GM12875 (cell line): ENCODE measurements around the gene CCSER2.
"Not testable (repeated sequence)": the region's sequence is repeated elsewhere in the genome, so short reads cannot be mapped to it uniquely, and the experiment has no call there.

Experiments used
- H3K4me3 ChIP-seq: one replicate; pipeline ENCODE4 v1.5.1; 2011; ENCODE audit warnings: low read depth, low read length, control low read depth
- TF ChIP-seq, protein P1 (sequence below): IDR thresholded peaks from 2 replicates; pipeline ENCODE4 v1.5.1; 2011; ENCODE audit warnings: low read depth, mild to moderate bottlenecking, control low read depth, inconsistent platforms, low read length, moderate library complexity, borderline replicate concordance; ENCODE audit not compliant: insufficient read depth

The CCSER2 gene, protein sequence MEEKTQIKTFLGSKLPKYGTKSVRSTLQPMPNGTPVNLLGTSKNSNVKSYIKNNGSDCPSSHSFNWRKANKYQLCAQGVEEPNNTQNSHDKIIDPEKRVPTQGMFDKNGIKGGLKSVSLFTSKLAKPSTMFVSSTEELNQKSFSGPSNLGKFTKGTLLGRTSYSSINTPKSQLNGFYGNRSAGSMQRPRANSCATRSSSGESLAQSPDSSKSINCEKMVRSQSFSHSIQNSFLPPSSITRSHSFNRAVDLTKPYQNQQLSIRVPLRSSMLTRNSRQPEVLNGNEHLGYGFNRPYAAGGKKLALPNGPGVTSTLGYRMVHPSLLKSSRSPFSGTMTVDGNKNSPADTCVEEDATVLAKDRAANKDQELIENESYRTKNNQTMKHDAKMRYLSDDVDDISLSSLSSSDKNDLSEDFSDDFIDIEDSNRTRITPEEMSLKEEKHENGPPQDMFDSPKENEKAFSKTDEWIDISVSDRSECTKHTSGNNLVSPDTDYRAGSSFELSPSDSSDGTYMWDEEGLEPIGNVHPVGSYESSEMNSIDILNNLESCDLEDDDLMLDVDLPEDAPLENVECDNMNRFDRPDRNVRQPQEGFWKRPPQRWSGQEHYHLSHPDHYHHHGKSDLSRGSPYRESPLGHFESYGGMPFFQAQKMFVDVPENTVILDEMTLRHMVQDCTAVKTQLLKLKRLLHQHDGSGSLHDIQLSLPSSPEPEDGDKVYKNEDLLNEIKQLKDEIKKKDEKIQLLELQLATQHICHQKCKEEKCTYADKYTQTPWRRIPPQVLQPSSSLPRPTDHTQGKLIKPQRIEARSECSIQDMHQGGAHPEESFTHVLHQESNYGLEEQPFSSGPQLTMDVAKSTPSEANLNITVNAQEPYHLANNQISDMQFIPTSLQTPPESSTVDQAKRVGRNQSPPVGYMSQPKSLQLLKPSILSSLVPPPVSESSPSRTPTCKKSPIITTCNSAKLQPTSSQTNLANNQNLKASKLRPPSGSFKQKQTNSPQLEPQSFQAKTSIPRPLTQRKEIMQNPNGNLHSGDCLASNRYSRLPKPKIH

DNA sequence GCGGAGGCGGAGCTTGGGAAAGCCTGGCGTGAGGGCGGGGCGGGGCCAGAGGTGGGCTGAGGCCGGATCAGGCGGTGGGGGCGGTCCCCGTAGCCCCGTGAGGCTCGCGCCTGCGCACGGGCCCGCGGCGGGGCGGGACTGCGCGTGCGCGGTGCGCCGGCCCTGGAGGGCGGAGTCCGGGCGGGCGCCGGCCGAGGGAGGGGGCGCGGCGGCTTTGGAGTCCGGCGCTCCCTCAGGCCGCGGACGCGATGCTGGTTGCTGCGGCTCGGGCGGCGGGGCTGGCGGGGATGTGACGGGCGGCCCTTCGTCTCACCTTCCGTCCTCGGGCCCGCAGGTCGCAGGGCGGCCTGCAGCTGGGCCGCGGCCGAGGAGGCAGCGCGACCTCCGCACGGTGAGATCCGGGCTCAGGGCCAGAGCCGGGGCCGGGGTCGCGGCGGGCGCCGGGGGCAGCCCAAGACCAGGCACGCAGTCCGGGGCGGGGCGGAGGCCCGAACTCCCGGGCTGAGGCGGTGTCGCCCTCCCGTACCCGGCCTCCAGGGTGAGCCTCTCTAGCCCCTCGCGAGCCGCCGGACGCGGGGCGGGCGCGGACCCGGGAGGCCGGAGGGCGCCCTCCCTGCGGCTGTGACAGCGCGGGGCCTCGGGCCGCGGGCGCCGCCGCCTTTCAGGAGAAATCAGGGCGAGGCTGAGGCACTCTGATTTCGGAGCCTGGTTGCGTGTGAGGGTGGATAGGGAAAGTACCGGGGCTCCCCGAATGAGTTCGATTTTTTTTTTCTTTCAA, at the start of gene CCSER2:
Gene CCSER2, plus strand, starts transcription at position 172 of the 778 bp plus-strand sequence. CDS start 42,464 bp downstream, outside the sequence.
- TF ChIP-seq, protein P1, sequence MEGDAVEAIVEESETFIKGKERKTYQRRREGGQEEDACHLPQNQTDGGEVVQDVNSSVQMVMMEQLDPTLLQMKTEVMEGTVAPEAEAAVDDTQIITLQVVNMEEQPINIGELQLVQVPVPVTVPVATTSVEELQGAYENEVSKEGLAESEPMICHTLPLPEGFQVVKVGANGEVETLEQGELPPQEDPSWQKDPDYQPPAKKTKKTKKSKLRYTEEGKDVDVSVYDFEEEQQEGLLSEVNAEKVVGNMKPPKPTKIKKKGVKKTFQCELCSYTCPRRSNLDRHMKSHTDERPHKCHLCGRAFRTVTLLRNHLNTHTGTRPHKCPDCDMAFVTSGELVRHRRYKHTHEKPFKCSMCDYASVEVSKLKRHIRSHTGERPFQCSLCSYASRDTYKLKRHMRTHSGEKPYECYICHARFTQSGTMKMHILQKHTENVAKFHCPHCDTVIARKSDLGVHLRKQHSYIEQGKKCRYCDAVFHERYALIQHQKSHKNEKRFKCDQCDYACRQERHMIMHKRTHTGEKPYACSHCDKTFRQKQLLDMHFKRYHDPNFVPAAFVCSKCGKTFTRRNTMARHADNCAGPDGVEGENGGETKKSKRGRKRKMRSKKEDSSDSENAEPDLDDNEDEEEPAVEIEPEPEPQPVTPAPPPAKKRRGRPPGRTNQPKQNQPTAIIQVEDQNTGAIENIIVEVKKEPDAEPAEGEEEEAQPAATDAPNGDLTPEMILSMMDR, result no peak
- peak within 1 kb of the TSS; percentile 75 for H3K4me3 ChIP-seq

DNA sequence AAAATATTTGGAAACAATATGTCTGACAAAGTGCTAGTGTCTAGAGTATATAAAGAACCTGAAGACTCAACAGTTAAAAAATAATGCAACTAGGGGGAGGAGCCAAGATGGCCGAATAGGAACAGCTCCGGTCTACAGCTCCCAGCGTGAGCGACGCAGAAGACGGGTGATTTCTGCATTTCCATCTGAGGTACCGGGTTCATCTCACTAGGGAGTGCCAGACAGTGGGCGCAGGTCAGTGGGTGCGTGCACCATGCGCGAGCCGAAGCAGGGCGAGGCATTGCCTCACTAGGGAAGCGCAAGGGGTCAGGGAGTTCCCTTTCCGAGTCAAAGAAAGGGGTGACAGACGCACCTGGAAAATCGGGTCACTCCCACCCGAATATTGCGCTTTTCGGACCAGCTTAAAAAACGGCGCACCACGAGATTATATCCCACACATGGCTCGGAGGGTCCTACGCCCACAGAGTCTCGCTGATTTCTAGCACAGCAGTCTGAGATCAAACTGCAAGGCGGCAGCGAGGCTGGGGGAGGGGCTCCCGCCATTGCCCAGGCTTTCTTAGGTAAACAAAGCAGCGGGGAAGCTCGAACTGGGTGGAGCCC, 48.4 kb upstream of the CCSER2 start:
- not testable (repeated sequence) for H3K4me3 ChIP-seq

DNA sequence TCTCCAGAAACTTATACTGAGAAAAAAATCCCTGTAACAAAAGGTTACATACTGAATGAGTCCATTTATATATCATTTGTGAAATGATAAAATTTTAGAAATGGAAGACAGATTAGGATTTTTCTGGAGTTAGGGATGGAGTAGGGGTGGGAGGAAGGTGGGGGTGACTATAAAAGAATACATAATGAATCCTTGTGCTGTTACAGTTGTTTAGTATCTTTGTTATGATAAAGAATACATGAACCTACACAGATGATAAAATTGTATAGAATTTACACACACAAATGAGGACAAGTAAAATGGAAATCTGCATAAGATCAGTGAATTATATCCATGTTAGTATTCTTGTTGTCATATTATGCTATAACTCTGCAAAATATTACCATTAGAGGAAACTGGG, 41.7 kb upstream of the CCSER2 start:
- no peak overlapping the region for H3K4me3 ChIP-seq
- TF ChIP-seq, protein P1, result no peak

DNA sequence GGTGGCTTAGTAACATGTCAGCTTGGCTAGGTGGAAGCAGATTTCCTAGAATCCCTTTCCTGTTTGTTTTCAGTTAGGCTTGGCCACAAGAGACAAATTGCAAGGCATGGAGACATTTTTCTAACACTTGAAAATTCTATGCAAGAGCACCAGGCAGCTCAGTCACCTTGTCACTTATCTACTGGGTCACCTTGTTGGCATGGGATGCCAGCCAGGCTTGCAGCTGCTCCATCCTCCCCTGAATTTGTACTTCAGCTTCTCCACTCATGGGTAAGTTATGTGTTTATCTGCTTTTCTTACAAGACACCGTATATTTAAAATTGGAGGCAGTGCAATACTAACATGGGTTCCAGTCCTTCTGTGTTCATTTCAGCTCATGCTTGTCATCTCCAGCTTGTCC, 40.2 kb upstream of the CCSER2 start:
- TF ChIP-seq, protein P1, result no peak
- H3K4me3 ChIP-seq, result no peak overlapping the region

DNA sequence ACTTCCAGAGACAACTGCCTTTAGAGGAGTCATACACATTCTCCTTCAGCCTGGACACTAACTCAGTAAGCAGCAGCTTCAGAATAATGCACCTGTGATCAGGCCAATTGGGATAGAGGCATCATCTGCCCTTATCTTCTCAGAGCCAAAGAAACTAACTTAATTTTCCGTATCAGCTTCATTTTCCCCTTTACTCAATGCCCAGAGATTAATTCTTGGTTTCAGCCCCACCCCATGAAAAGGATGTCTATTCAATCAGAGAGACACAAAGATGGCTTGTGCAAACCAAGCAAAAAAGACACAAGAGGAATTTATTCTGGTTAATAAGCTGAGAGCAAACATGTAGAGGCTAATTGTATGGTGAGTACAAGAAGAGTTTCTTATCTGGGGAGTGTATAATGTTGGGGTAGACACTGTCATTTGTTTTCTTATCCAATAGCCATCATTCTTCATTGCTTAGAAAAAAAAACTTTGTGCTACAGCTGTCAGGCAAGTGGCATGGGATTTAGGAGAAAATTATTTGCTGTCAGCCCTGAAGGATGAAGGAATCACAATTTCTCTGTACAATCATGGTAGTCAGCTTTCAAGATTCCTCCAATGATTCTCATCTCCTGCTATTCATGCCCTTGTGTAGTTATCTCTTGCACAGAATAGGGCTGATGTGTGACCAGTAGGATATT, 38.7 kb upstream of the CCSER2 start:
- TF ChIP-seq, protein P1, result no peak

DNA sequence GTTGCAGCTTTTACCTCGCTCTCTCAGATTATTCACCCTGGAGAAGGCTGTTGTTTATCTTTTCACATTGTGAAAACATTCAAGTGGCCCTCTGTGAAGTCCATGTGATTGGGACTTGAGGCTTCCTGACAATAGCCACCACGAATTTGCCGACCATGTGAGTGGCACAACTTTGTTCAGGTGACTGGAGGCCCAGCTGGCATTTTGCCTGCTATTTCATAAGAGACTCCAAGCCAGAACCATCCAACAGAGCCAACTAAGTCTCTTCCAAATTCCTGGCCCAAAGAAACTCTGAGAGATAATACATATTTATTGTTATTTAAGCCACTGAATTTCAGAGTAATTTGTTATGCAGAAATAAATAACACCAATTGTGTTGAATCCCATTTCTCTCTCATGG, 38.2 kb upstream of the CCSER2 start:
- TF ChIP-seq, protein P1, result no peak
- no peak overlapping the region for H3K4me3 ChIP-seq

More for the DNA sequence above, 38.7 kb upstream of the CCSER2 start:
- no peak overlapping the region for H3K4me3 ChIP-seq
